HS-5 (cell line): ENCODE results near the gene HERC5.
"Not testable (repeated sequence)": the region's sequence is repeated elsewhere in the genome, so short reads cannot be mapped to it uniquely, and the experiment has no call there.

ENCODE experiments used
- DNase-seq: peaks from one replicate; pipeline ENCODE4 v3.0.0-alpha.2; 2012; ENCODE audit warnings: low read depth

Gene HERC5

GRCh38 chr4:88448211-88448765 lies 8.6 kb upstream of the HERC5 start:
- DNase-seq, result not testable (repeated sequence)

- DNase-seq, result no peak
Measured at GRCh38 chr4:88448889-88449288, 8.0 kb upstream of the HERC5 start.

- DNase-seq, result no peak
Measured at GRCh38 chr4:88449290-88449689, 7.6 kb upstream of the HERC5 start.

GRCh38 chr4:88451205-88451604 lies 5.7 kb upstream of the HERC5 start:
- no peak for DNase-seq

GRCh38 chr4:88452912-88453311 lies 4.0 kb upstream of the HERC5 start:
- no peak for DNase-seq

- no peak for DNase-seq
Measured at GRCh38 chr4:88457307-88458103, 586 bp downstream of the HERC5 start.

GRCh38 chr4:88458104-88458740 lies 1.3 kb downstream of the HERC5 start:
- DNase-seq, result no peak

GRCh38 chr4:88465653-88466192 lies 8.8 kb downstream of the HERC5 start:
- no peak for DNase-seq

GRCh38 chr4:88467392-88467791 lies 10.5 kb downstream of the HERC5 start:
- no peak for DNase-seq

- DNase-seq, result no peak
Measured at GRCh38 chr4:88477229-88477860, 20.4 kb downstream of the HERC5 start.

- DNase-seq, result no peak
Measured at GRCh38 chr4:88478247-88478646, 21.3 kb downstream of the HERC5 start.

GRCh38 chr4:88481537-88481936 lies 24.6 kb downstream of the HERC5 start:
- no peak for DNase-seq

GRCh38 chr4:88489100-88489761 lies 32.3 kb downstream of the HERC5 start:
- no peak for DNase-seq

GRCh38 chr4:88497859-88498409 lies 41.0 kb downstream of the HERC5 start:
- no peak for DNase-seq

- DNase-seq, result no peak
Measured at GRCh38 chr4:88503344-88503743, 46.4 kb downstream of the HERC5 start.

GRCh38 chr4:88511236-88511635 lies 54.3 kb downstream of the HERC5 start:
- DNase-seq, result no peak

GRCh38 chr4:88514557-88515511 lies 57.9 kb downstream of the HERC5 start:
- no peak for DNase-seq

GRCh38 chr4:88516746-88517145 lies 59.8 kb downstream of the HERC5 start:
- DNase-seq, result no peak

GRCh38 chr4:88517825-88518224 lies 60.9 kb downstream of the HERC5 start:
- no peak for DNase-seq

GRCh38 chr4:88518911-88519310 lies 62.0 kb downstream of the HERC5 start:
- no peak for DNase-seq
